Neuronal stem cell (in vitro differentiated cells): Measurements from ENCODE around the gene PRF1.
"Not testable (repeated sequence)": the region's sequence is repeated elsewhere in the genome, so short reads cannot be mapped to it uniquely, and the experiment has no call there.

Experiments used
- DNase-seq: peaks from one replicate; pipeline ENCODE4 v3.0.0-alpha.2; 2013; ENCODE audit warnings: low spot score
- H2AFZ ChIP-seq: one replicate; pipeline ENCODE4 v1.6.1; 2013; ENCODE audit warnings: mild to moderate bottlenecking, low read length, inconsistent platforms
- H2AK5ac ChIP-seq: 2 replicates; pipeline ENCODE4 v1.6.1; 2013; ENCODE audit warnings: low read depth, mild to moderate bottlenecking, inconsistent platforms, low read length, moderate library complexity, mixed read lengths
- H2BK120ac ChIP-seq: 2 replicates; pipeline ENCODE4 v1.6.1; 2013; ENCODE audit warnings: low read depth, mild to moderate bottlenecking, inconsistent platforms, low read length, moderate library complexity, mixed read lengths
- H2BK12ac ChIP-seq: one replicate; pipeline ENCODE4 v1.6.1; 2013; ENCODE audit warnings: low read length, inconsistent platforms
- H2BK15ac ChIP-seq: 2 replicates; pipeline ENCODE4 v1.6.1; 2013; ENCODE audit warnings: mild to moderate bottlenecking, low read length, inconsistent platforms, mixed read lengths
- H2BK5ac ChIP-seq: one replicate; pipeline ENCODE4 v1.6.1; 2013; ENCODE audit warnings: inconsistent platforms, mild to moderate bottlenecking, low read length, moderate library complexity
- H3K14ac ChIP-seq: one replicate; pipeline ENCODE4 v1.6.1; 2013; ENCODE audit warnings: low read length, inconsistent platforms
- H3K18ac ChIP-seq: 2 replicates; pipeline ENCODE4 v1.6.1; 2013; ENCODE audit warnings: low read length, inconsistent platforms
- H3K23ac ChIP-seq: 2 replicates; pipeline ENCODE4 v1.6.1; 2013; ENCODE audit warnings: low read depth, mild to moderate bottlenecking, mixed read lengths, low read length, inconsistent platforms; ENCODE audit not compliant: poor library complexity
- H3K27ac ChIP-seq: replicated peaks from 3 replicates; pipeline ENCODE4 v1.5.1; 2013; ENCODE audit warnings: low read length, inconsistent platforms
- H3K27me3 ChIP-seq, 3 experiments: 2 replicates each; pipeline ENCODE4 v1.6.1; 2013; ENCODE audit warnings: low read length in 3 of 3, mild to moderate bottlenecking in 2 of 3, inconsistent platforms in 1 of 3, low read depth in 1 of 3, mixed read lengths in 1 of 3, moderate library complexity in 1 of 3; ENCODE audit not compliant: control insufficient read depth in 3 of 3, insufficient read depth in 3 of 3
- H3K36me3 ChIP-seq, 2 donors: replicated peaks in 1 of 2; 2 replicates each; pipeline ENCODE4 v1.6.1; 2013; ENCODE audit warnings: low read length in 2 of 2; ENCODE audit not compliant: control insufficient read depth in 2 of 2, insufficient read depth in 2 of 2
- H3K4ac ChIP-seq: 2 replicates; pipeline ENCODE4 v1.6.1; 2013; ENCODE audit warnings: inconsistent platforms, mild to moderate bottlenecking, low read length, moderate library complexity
- H3K4me1 ChIP-seq, 2 donors: 1 replicate in 1 of 2; 2 replicates in 1 of 2; pipeline ENCODE4 v1.6.1; 2013; ENCODE audit warnings: low read length in 2 of 2, low read depth in 1 of 2; ENCODE audit not compliant: control insufficient read depth in 2 of 2, insufficient read depth in 1 of 2
- H3K4me2 ChIP-seq: one replicate; pipeline ENCODE4 v1.6.1; 2013; ENCODE audit warnings: mild to moderate bottlenecking, low read length, inconsistent platforms; ENCODE audit not compliant: insufficient read depth, poor library complexity, severe bottlenecking
- H3K4me3 ChIP-seq, 2 donors: 2 replicates each; pipeline ENCODE4 v1.5.1; 2013; ENCODE audit warnings: low read length in 2 of 2, mild to moderate bottlenecking in 2 of 2, inconsistent platforms in 1 of 2, moderate library complexity in 1 of 2
- H3K79me1 ChIP-seq: one replicate; pipeline ENCODE4 v1.6.1; 2013; ENCODE audit warnings: low read depth, mild to moderate bottlenecking, inconsistent platforms, low read length, moderate library complexity
- H3K9ac ChIP-seq: one replicate; pipeline ENCODE4 v1.6.1; 2013; ENCODE audit warnings: mild to moderate bottlenecking, low read depth, low read length, inconsistent platforms; ENCODE audit not compliant: poor library complexity
- H3K9me3 ChIP-seq, 2 donors: replicated peaks in 1 of 2; 2 replicates each; pipeline versions ENCODE3 to v1.6.1; 2013; ENCODE audit warnings: low read length in 2 of 2, mild to moderate bottlenecking in 2 of 2, inconsistent platforms in 1 of 2, low read depth in 1 of 2, mixed read lengths in 1 of 2, moderate library complexity in 1 of 2; ENCODE audit not compliant: control insufficient read depth in 2 of 2, insufficient read depth in 1 of 2
- H4K8ac ChIP-seq: one replicate; pipeline ENCODE4 v1.6.1; 2013; ENCODE audit warnings: low read depth, mild to moderate bottlenecking, inconsistent platforms, low read length, moderate library complexity
- H4K91ac ChIP-seq: one replicate; pipeline ENCODE4 v1.6.1; 2013; ENCODE audit warnings: low read length, low read depth, mild to moderate bottlenecking, inconsistent platforms; ENCODE audit not compliant: poor library complexity
- WGBS, 2 donors: extraction: QIAGEN DNeasy Blood & Tissue Kit; methylation state at CpG; one replicate each; pipeline ENCODE4 v1.1.7; 2013; ENCODE audit warnings: missing lambda C conversion rate in 2 of 2, mixed read lengths in 1 of 2; ENCODE audit not compliant: insufficient read length in 2 of 2, insufficient replicate concordance in 1 of 2; ENCODE audit errors: extremely low coverage in 2 of 2; 5-methylcytosine and 5-hydroxymethylcytosine counted together

The PRF1 gene

DNA sequence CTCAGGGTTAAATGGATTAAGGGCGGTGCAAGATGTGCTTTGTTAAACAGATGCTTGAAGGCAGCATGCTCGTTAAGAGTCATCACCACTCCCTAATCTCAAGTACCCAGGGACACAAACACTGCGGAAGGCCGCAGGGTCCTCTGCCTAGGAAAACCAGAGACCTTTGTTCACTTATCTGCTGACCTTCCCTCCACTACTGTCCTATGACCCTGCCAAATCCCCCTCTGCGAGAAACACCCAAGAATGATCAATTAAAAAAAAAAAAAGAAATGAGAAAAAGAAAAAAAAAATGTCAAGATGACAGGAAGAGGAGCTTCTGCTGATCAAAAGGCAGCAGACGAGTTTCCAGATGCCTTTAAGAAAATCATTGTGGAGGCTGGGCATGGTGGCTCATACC, 29.2 kb upstream of the PRF1 start:
- not testable (repeated sequence) for H3K9ac ChIP-seq, H3K27me3 ChIP-seq, H2AFZ ChIP-seq, H2BK15ac ChIP-seq, H3K4ac ChIP-seq, H3K4me1 ChIP-seq, H3K18ac ChIP-seq, H4K91ac ChIP-seq, H3K4me2 ChIP-seq, H2BK120ac ChIP-seq, H2BK5ac ChIP-seq, H2BK12ac ChIP-seq, DNase-seq, H3K23ac ChIP-seq, H3K36me3 ChIP-seq, H3K27ac ChIP-seq, H3K79me1 ChIP-seq, H2AK5ac ChIP-seq, H3K9me3 ChIP-seq, H3K14ac ChIP-seq, H3K4me3 ChIP-seq, H4K8ac ChIP-seq
- WGBS, 2 donors: no CpG with 5 or more reads among the region's 6 CpGs

GRCh38 chr10:70629338-70629737, 26.8 kb upstream of the PRF1 start:
- Histone ChIP-seq H2BK5ac (no peak overlapping the region), H2BK120ac (no peak overlapping the region), H3K18ac (no peak overlapping the region), H3K23ac (no peak overlapping the region), H2AFZ (no peak overlapping the region), H2BK15ac (no peak overlapping the region), H2BK12ac (no peak overlapping the region), H3K27ac (no peak overlapping the region), H3K9me3 (no peaks in the 10 kb centered on the region), H3K27me3 (peaks cover 0 to 6% (median 0%) of the 10 kb centered on the region in 3 experiments), H3K4me2 (no peak overlapping the region), H3K4ac (no peak overlapping the region), H3K14ac (no peak overlapping the region), H2AK5ac (no peak overlapping the region), H4K91ac (no peak overlapping the region), H3K36me3 (no peaks in the 10 kb centered on the region), H3K4me3 (no peak overlapping the region), H3K9ac (no peak overlapping the region), H3K4me1 (peaks cover 0 to 3% of the 10 kb centered on the region in 2 donors), H3K79me1 (no peaks in the 10 kb centered on the region), H4K8ac (no peak overlapping the region)
- no CpG with 5 or more reads among the region's 1 CpG for WGBS, 2 donors
- no peak for DNase-seq

GRCh38 chr10:70626056-70626455, 23.5 kb upstream of the PRF1 start:
- H3K18ac ChIP-seq: no peak overlapping the region
- no peak overlapping the region for H4K8ac ChIP-seq
- H3K27ac ChIP-seq: no peak overlapping the region
- no peaks in the 10 kb centered on the region for H3K79me1 ChIP-seq
- H3K9me3 ChIP-seq: no peaks in the 10 kb centered on the region
- no peak for DNase-seq
- no peak overlapping the region for H3K4ac ChIP-seq
- H3K4me3 ChIP-seq: no peak overlapping the region
- no peaks in the 10 kb centered on the region for H3K27me3 ChIP-seq
- H3K4me2 ChIP-seq: no peak overlapping the region
- no peak overlapping the region for H2BK120ac ChIP-seq
- no peak overlapping the region for H3K23ac ChIP-seq
- H3K36me3 ChIP-seq: no peaks in the 10 kb centered on the region
- H2BK12ac ChIP-seq: no peak overlapping the region
- no peak overlapping the region for H2BK15ac ChIP-seq
- H2AFZ ChIP-seq: no peak overlapping the region
- H3K9ac ChIP-seq: no peak overlapping the region
- no peaks in the 10 kb centered on the region for H3K4me1 ChIP-seq
- H4K91ac ChIP-seq: no peak overlapping the region
- no peak overlapping the region for H2AK5ac ChIP-seq
- no peak overlapping the region for H3K14ac ChIP-seq
- no peak overlapping the region for H2BK5ac ChIP-seq

DNA sequence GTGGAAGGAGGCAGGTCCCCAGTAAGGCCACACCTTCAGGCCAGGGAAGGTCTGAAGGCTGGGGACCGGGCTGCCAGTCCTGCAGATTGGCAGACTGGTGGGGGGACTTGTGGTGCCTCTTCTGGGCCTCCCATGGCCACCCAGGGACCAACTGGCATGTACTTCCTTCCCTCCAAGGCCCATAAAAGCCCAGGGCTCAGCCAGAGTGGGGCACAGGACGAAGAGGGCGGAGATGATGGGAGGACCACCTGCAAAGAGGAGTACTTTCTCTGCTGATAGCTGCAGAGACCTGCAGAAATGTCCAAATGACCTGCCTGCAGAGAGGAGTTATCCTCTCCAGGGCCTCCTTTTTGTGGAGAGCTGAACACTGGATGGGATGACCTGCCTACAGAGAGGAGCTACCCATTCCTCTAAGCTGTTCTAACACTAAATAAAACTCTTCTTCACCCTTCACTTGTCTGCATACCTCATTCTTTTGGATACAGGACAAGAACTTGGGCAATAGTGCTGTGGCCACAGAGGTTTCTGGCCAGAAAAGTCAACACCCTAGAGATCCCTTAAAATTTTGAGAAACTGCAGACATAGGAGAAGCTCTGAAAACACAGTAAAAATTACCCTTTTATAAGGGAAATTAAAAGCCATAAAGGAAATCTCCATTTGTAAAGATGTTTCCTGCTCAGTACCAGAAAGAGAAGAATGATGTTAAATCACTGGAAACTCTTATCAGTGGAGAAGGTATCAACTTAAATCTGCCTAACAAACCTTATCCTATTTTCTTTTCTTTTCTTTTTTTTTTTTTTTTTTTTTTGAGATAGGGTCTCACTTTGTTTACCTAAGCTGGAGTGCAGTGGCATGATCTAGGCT, 20.7 kb upstream of the PRF1 start:
- Histone ChIP-seq H3K9ac (no peak overlapping the region), H4K8ac (no peak overlapping the region), H3K36me3 (no peaks in the 10 kb centered on the region), H2BK15ac (no peak overlapping the region), H3K14ac (no peak overlapping the region), H4K91ac (no peak overlapping the region), H3K79me1 (no peaks in the 10 kb centered on the region), H2BK120ac (no peak overlapping the region), H3K4me3 (no peak overlapping the region), H3K27me3 (no peaks in the 10 kb centered on the region), H3K27ac (no peak overlapping the region), H2AFZ (no peak overlapping the region), H3K4me2 (no peak overlapping the region), H2AK5ac (peak overlapping the region; percentile 20), H3K23ac (no peak overlapping the region), H3K9me3 (peaks cover 2 to 9% of the 10 kb centered on the region in 2 donors), H3K4me1 (no peaks in the 10 kb centered on the region), H2BK5ac (no peak overlapping the region), H3K18ac (no peak overlapping the region), H3K4ac (no peak overlapping the region), H2BK12ac (no peak overlapping the region)
- no CpG with 5 or more reads among the region's 3 CpGs for WGBS, 2 donors
- no peak for DNase-seq
